NOMO-1 treated with dmso at 0.1 percent for 144 hours (cell line): Measurements from ENCODE around the gene ADCY3.
A peak's percentile ranks its signal among the peaks of the same experiment; 100 is the strongest.

Source experiments
- DNase-seq: peaks from one replicate; lab custom pipeline; 2025; ENCODE audit not compliant: unreplicated experiment; lab: John Stamatoyannopoulos, UW

Gene ADCY3

DNA sequence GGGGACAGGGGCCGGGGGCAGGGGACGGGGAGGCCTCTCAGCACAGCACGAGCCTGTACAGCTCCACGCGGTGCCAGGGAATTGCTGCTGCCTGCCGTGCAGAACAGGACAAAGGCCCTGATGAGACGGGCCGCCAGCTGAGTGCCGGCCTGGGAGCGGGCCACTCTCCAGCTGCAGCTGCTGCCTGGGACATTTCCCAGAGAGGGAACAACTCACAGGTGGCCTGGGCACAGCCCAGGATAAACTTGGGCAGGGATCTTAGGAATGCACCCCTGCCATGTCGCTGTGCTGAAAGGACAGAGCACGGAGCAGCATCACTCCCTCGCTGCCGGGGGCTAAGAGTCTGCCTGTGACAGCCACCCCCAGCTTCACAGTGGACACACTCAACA lies 88.0 kb downstream of the ADCY3 start:
- DNase-seq: no peak

DNA sequence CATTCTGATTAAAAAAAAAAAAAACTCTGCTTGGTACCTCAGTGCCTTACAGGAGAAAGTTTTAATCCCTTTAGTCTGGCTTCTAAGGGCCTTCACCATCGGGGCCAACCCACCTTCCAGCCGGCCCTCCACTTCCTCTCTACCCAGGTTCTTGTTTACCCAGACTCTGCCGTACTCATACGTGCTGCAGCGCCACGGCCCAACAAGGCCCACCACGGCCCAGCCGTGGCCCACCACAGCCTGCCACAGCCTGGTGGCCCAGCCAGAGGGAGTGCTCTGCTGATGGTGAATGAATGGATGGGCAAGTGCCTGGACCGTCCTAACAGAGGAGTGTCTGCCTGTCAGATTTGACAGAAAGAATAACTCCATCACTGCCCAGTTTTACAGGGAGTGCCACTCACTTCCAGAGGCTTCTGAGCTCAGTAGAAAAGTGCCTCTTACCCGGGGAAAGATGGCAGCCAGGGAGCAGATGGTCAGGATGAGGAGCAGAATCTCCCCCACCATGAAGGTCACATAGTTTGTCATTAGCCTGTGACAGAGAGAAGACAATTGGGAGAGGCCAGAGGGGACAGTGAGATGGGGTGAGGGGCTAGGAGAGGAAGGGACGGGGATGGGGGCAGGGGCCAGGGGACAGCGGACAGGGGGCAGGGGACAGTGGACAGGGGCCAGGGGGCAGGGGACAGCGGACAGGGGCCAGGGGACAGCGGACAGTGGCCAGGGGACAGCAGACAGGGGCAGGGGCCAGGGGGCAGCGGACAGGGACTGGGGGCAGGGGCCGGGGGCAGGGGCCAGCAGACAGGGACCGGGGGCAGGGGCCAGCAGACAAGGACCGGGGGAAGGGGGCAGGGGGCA lies 88.6 kb downstream of the ADCY3 start:
- no peak for DNase-seq

DNA sequence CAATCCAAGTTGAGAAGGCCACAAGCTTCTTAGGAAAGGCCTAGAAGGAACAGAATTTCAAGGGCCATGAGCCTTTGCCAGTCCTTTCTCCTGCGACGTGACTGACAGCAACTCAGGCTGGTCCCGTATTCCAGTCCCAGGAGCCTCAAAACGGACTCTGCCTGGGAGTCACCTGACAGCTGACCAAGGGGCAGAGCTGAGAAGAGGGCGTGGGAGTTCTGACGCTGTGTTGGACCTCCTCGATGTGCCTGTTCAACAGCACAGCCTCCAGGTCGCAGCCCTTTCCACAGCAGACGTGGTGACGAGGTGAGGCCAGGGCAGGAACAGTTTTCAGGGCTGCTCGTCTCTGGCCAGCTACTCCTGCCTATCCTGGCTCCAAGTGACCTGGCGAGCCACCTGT lies 89.3 kb downstream of the ADCY3 start:
- no peak for DNase-seq

GRCh38 chr2:24830351-24830750 lies 89.7 kb downstream of the ADCY3 start:
- DNase-seq: no peak

DNA sequence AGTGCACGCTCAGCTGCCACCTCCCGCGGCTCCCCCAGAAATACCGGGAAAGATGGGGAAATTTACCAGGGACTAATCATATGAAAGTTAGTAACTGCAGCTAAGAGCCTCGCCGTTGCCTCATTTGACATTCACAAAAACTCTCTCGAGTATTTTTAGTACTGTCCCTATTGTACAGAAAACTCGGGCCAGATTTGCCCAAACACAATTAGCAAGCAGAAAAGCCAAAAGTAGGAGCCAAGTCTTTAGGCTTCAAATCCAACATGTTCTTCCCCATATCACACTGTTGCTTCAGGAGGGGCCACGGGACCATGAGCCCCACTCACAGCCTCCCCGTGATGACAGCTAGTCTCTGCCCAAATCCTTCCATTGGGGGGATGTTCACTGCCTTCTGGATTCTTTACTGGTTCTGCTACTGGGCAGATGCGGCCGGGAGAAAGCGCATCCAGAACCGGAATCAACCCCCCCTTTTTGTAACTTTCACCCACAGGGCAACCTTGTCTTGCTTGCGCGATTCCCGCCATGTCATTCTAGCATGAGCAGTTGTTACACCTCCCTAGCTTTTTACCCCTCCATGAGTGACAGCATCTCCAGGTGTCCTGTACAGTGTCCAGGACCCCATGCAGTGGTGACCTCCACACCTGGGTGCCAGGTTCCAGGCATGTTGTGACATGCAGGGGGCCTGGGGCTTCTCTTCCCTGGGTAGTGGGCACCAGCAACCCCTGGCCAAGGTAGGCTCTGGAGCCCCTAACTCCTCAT lies 91.6 kb downstream of the ADCY3 start:
- no peak for DNase-seq

DNA sequence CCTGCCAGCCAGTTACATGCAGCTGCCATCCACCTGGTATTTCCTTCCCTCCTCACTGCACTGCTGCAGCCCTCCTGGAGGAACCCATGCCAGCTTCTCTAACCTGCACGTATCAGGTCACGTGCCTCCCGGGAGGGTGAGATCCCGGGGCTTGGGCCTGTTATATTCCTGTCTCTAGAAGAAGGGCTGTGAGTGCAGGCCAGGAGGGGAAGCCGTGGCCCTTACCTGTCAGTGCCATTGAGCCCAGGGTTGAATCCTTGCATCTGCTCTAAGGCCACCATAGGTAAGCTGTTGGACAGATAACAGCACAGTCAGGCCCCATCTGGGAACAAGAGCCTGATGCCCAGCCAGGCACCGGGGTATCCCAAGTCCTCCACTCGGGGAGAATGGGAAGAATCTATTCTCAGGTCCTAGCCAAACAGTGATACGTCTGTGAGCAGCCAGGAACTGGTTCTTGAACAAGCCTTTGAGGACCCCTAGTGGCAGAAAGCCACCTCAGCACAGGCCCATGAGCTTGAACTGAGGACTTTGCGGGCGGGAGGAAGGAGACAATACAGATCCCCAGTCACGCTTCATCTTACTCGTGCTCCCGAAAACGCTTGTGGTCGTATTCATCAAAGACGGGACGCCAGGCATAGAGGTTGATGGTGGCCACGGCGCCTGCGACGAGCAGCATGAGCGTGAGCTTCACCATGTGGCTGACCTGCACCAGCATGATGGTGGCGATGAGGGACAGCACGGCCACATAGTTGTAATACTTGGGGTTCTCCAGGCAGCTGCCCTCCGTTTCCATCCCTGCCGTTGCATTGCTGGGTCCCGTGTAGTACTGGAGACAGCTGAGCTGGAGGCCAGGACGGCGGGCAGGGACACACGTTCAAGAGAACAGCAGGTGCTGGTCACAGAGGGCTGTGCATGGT lies 92.5 kb downstream of the ADCY3 start:
- DNase-seq: peak; percentile 17

DNA sequence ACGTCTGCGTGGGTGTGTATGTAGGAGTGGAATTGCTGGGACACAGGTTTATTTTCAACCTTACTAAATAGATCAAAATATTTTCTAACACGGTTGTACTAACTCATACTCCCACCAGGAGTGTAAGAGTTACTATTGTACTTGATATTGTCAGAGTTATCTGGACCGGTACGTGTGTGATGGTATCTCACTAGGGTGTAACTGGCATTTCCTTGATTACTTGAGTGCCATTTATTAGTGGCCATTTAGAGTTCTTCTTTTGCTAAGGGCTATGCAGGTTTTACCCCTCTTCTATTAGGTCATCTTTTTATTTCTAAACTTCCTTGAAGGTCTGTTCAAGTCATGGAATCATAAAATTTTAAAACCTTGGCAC lies 93.3 kb downstream of the ADCY3 start:
- no peak for DNase-seq

DNA sequence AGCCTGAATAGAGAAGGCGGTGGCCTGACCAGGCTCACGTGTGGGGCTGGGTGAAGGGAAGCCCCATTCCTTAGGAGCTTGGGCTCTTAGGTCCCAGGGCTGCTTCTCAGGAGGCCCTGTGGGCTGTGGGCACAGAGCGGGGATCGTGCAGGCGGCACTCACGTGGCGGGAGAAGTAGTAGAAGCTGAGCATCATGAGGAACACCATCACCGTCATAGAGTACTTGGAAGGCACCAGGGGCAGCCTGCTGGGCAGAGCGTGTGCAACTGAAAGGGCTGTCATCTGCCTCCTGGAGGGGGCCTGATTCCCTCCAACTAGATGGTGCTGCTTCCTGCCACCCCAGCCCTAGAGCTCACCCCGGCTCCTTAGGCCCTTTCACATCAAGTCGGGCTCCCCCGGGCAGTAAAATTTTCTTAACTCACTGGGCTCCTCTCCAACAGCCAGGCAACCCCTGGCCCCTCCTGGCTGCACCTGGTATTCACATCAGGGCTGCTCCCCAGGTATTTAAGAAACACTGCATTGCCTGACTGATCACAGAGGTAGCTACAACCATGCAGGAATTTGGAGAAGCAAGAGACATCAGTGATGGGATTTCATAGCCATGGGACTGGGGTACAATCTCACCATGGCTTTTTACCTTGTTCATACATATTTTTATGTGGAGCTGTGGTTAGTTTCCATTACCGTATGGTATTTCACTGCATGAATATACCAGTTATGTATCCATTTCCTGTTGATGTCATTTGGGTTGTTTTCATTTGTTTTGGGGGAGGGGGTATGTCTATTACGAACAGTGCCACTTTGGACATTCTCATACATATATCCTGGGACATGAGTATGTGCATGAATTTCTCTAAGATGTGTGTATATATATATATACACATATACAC lies 93.9 kb downstream of the ADCY3 start:
- no peak for DNase-seq

GRCh38 chr2:24824966-24825882 lies 94.8 kb downstream of the ADCY3 start:
- DNase-seq: no peak

DNA sequence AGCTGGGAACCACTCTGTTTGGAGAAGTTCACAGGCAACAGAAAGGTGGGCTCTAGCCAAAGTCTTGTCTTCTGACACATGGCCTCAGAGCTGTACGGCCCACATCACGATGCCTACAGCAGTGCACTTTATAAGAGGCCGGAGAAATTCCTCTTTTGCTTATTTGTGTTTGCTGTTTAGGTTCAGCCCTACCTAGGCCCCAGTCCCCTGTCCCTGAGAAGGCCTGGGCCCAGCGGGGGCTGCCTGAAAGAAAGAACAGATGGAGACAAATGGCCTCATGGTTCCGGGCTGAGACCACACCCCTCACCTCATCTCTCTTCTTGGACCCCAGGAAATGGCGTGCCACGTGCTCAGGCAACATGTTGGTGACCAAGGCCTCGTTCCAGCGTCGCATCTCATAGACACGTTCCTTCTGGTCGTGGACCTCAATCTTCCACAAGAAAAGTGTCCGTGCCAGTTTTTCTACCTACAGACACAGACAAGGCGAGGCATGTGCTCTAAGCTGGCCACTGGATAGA lies 95.9 kb downstream of the ADCY3 start:
- no peak for DNase-seq

DNA sequence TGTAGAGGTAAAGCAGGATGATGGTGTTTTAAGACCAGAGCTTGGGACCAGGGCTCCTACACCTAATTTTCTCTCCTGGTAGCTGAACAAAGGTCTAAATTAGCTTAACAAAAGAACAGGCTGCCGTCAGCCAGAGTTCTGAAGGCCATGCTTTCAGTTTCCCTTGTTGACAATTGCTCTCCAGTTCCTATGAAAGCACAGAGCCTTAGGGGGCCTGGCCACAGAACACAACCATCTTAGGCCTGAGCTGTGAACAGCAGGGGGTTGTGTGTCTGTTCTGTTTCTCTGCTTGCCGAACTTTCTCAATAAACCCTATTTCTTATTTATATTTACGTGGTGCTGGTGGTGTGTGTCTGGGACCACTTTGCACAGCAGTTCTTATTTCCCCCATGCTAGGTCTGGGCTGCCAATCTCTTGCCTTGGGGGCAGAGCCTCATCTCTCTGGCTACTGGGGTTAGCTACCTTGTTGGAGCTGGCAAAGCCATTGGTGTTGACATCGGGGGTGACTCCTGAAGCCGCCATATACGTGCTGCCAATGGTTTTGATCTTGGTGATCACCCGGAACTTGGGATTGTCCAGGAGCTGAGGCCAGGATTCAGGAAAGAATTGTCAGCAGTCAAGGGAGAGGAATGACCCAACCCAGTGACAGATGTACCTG lies 97.9 kb downstream of the ADCY3 start:
- DNase-seq: no peak

DNA sequence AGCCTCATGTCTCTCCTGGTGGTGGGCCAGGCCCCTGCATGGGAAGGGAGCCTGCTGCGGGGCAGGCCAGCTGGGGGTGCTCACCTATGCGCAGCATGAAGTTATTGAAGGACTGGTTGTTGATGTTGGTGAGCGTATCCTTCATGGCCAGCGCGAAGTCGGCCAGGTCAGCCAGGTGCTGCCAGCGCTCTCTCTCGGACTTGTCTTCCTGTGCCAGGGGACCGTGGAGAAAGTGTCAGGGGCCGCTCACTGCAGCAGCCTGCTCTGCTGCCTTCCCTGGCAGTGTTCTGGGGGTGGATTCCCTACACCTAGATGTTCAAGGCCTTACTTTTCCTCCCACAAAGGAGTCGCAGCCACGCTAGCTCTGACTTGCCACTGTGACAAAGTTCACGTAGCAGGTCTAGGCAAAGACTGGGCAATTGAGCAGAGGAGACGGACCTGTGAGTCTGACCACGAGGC lies 98.6 kb downstream of the ADCY3 start:
- DNase-seq: no peak

DNA sequence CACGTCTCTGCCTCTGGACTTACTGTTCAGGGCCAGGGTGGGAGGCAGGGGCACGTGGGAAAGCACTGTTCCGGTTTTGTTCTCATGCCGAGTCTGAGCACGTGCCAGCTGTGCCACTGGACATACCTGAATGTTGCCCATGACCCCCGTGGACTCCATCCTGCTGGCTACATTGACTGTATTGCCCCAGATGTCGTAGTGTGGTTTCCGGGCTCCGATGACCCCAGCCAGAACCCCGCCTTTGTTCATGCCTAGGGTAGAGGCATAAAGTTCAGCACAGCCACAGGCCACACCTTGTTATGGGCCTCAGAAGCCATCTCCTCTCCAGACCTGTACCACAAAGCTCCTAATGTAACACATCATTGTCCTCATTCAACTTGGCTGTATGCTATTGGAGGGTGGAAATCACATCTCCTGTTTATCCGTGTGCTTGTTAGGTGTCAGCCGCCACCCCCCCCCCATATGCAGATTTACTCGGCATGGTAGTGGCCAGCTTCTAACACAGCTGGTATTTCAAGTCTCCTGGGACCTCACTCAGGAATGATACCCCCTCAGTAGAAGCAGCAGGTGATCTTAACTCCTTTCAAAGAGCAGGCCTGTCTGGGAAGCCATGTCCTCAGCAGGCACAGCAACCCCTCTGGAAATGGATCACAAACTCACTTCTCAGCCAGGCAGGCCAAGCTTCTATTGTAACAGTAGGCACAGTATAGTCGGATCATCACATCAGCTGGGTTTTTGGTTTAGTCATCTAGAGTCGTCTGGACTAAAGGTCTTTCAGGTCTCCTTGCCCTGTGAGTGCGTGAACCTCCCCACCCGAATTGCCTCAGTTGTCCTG lies 99.2 kb downstream of the ADCY3 start:
- DNase-seq: no peak

- DNase-seq: no peak
Measured at GRCh38 chr2:24820175-24820513, 99.9 kb downstream of the ADCY3 start.

GRCh38 chr2:24819442-24820174 lies 100.4 kb downstream of the ADCY3 start:
- DNase-seq: no peak

DNA sequence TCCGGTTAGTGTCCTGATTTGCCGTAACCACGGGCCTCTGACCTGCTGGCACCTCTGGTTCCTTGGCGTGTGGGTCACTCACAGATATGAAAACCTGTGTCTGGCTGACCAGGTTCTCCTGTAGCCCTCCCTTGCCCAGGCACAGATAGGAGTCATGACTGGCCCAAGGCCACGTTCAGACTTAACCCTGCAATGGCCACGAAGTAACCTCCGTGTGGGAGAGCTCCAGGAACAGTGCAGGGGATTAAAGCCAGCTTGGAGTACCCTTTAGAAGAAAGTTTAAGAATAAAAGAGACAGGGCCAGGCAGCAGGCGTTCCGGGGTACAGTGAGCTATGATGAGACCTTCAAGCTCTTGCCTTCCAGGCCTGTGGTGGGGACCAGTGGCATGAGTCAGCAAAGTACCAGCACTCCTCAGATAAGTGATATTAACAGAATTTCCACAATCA lies 101.3 kb downstream of the ADCY3 start:
- DNase-seq: no peak

DNA sequence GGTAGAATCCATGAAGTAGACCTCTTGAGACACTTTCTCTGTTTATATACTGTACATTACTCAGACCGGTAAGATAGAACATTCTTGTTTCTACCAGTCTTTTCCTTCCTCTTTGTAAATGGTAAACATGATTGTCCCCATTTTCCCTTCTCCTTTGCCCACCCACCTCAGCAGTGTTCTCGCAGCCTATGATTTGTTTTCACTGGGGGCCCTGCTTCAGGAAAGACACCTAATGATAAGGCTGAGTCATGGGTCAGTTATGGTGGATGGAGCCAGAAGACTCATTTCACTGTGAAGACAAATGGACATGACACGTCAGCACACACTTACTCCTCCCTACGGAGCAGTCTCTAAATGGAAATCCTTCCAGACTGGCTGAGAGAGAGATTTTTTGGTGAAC lies 103.2 kb downstream of the ADCY3 start:
- DNase-seq: no peak
